Measurements from ENCODE around the gene SUPT20HL2.
"Not testable (repeated sequence)": the region's sequence is repeated elsewhere in the genome, so short reads cannot be mapped to it uniquely, and the experiment has no call there.

SUPT20HL2 gene

GRCh38 chrX:24314019-24314635 is at the start of gene SUPT20HL2:
TSS of gene SUPT20HL2 (minus strand) at chrX:24314069. CDS start at chrX:24313315, 754 bp downstream.
- DNase-seq = no peak

DNA sequence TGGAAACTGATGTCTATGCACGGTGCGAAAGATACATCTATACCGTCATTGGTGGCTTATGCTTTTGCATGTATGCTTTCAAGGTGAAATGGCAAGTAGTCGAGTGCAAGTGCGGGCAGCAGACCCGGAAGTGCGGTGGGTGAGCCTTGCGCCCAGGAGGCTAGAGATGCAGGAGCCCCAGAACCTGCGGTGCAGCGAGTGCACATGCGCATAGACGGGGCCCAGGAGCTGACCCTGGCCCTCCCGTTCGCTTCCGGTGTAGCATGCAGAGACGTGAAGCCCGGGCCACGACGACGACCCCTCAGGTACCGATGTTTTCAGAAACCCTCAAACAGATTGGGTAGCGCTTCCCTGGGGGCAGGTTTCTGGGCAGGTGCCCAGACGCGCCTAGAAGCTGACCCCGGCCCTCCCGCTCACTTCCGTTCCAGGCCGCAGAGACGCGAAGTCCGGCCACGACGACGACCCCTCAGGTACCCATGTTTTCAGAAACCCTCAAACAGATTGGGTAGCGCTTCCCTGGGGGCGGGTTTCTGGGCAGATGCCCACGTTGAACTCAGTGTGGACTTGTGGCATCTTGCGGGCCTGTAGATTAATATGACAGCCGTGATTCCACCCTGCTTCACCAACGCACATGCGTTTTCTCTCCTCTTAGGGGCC is 48.3 kb upstream of the SUPT20HL2 start:
- not testable (repeated sequence) for DNase-seq

GRCh38 chrX:24360272-24360671 is 46.4 kb upstream of the SUPT20HL2 start, which contains the start of gene SUPT20HL1:
TSS of gene SUPT20HL1 (plus strand) at chrX:24360639. CDS start at chrX:24362761, 2,122 bp downstream.
- DNase-seq = no peak

DNA sequence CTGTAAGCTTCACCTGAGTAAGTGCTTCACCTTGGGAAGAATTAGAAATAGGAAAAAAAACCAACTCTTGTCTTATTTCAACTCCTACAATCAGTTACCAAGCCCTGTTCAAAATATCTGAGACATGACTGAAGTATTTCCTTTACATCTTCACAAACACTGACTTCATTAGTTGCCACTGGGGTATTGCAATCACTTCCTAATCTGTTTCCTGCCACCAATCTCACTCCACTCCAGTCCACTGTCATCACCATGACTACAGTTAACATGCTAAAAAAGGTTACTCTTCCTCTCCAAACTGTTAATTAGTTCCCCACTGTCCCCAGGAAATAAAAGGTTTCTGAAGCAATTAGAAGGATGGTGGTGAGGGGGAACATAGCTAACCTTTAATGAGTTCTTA is 43.2 kb upstream of the SUPT20HL2 start:
- no peak for DNase-seq

GRCh38 chrX:24355095-24355494 is 41.2 kb upstream of the SUPT20HL2 start:
- DNase-seq = no peak

DNA sequence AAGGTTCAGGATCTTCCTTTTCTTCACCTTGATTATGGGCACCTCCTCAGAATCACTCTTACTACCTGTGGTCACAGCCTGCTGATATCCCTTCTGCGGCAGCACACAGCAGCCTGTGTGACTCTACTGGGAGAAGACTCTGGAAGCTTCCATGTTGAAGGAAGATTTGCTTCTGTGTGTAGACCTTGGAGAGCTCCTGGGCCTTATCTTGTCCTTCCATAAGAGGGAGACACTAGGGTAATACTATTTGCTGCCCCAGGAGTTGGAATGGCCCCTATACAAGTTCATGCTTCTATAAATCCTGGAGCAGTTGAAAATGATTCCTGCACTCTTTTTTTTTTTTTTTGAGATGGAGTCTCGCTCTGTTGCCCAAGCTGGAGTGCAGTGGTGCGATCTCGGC is 36.3 kb upstream of the SUPT20HL2 start:
- no peak for DNase-seq

GRCh38 chrX:24347881-24348280 is 34.0 kb upstream of the SUPT20HL2 start:
- DNase-seq = no peak

- no peak for DNase-seq
These were observed 29.9 kb upstream of the SUPT20HL2 start for GRCh38 chrX:24343719-24344118.

GRCh38 chrX:24341795-24342194 is 27.9 kb upstream of the SUPT20HL2 start:
- no peak for DNase-seq

GRCh38 chrX:24340501-24340900 is 26.6 kb upstream of the SUPT20HL2 start:
- DNase-seq = no peak

DNA sequence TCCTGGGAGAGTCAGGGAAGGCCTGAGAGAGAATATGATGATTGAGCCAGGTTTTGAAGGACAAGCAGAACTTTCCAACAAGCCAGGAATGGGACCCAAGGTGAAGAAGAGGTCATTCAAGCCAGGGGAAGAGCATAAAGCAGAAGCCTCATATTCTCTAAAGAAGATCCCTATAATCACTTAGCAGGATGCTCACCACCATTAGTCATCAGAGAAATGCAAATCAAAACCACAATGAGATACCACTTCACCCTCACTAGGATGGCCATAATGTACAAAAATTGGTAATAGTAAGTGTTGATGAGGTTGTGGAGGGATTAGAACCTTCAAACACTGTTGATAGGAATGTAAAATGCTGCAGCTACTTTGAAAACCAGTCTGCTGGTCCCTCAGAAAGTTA is 26.0 kb upstream of the SUPT20HL2 start:
- no peak for DNase-seq

DNA sequence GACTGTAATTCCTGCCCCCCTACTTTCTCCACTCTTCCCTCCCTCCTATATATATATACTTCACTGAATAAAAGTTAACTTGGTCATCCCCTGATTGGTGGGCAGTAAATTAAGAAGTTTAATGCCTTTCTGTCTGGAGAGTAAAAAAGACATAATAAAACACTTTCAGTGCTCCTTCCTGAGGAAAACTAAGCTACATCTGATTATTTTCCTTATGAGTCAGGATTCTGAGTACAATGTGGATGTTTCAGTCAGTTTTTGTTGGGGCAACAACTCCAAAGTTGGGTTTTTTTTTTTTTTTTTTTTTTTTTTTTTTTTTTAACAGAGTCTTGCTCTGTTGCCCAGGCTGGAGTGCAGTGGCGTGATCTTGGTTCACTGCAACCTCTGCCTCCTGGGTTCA is 22.0 kb upstream of the SUPT20HL2 start:
- DNase-seq = no peak

GRCh38 chrX:24334461-24334860 is 20.6 kb upstream of the SUPT20HL2 start:
- DNase-seq = no peak

DNA sequence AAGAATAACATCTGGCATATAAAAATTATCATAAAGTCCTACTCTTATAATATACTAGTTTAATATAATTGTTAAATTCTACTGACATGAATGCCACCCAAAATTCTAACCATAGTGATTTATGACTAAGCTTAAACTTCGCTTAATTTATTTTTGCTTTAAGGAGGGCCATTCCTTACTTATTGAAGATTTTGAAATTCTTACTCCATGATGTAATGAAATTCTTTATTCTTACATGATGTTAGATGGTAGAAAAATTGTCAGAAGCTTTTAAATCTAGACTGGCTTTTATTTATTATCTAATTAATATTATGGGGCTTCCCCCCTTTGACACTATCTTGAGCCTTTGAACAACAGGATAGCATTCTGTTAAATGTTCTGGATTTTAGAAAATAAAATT is 19.5 kb upstream of the SUPT20HL2 start:
- no peak for DNase-seq

GRCh38 chrX:24332878-24333277 is 19.0 kb upstream of the SUPT20HL2 start:
- no peak for DNase-seq

GRCh38 chrX:24325231-24325630 is 11.4 kb upstream of the SUPT20HL2 start:
- DNase-seq = no peak

- DNase-seq = no peak
These were observed 8.0 kb upstream of the SUPT20HL2 start for GRCh38 chrX:24321741-24322395.

- DNase-seq = no peak
These were observed 3.7 kb upstream of the SUPT20HL2 start for GRCh38 chrX:24317567-24317966.

GRCh38 chrX:24316111-24316510 is 2.2 kb upstream of the SUPT20HL2 start:
- no peak for DNase-seq

GRCh38 chrX:24312249-24312607 is 1.6 kb downstream of the SUPT20HL2 start:
- DNase-seq = not testable (repeated sequence)

DNA sequence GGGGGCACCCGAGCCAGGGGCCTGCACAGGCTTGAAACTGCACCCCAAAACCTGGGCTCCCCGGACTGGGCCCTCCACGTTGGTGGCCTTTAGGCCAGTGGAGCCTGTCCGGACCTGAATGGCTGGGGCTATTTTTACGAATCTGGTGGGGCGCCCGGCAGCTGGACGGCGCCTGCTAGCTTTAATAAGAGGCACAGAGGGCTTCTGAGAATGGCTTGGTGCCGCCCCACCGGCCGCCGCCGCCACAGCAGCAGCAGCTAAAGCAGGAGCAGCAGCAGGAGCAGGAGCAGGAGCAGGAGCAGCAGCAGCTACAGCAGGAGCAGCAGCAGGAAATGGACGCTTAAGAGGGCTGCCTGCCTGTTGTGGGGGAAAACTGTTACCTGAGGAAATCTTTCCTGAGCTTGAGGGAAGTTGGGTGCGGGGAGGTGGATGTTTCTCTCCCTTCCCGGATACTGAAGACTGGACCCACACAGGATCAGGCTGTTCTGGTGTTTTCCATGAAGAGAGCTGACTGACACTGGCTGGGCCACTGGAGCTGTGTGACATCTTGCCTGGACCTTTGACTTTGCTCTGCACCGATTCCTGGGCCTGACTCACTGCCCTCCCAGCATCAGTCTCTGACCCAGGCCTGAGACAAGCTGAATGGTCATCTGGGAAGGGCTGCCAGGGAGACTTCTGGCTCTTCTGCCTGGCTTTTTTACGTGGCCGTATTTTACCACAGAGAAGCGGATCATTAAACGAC is 2.2 kb downstream of the SUPT20HL2 start:
- not testable (repeated sequence) for DNase-seq

DNA sequence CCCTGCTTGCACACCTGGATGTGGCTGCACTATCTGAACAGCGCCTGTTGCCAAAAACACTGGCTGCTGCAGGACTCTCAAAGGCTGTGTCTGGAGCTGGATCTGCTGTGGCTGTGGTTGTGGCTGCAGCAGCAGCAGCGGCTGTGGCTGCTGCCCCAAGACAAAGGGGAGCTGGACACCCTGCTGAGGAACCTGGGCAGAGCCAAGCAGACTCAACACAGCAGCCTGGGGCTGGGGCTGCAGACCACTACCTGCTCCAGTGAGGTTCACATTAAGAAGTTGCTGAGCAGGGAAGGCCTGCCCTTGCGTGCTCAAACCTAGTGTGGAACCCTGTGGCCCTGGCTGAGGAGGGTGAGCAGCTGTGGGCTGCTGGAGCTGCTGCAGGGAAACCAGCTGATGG is 3.0 kb downstream of the SUPT20HL2 start:
- DNase-seq = not testable (repeated sequence)

DNA sequence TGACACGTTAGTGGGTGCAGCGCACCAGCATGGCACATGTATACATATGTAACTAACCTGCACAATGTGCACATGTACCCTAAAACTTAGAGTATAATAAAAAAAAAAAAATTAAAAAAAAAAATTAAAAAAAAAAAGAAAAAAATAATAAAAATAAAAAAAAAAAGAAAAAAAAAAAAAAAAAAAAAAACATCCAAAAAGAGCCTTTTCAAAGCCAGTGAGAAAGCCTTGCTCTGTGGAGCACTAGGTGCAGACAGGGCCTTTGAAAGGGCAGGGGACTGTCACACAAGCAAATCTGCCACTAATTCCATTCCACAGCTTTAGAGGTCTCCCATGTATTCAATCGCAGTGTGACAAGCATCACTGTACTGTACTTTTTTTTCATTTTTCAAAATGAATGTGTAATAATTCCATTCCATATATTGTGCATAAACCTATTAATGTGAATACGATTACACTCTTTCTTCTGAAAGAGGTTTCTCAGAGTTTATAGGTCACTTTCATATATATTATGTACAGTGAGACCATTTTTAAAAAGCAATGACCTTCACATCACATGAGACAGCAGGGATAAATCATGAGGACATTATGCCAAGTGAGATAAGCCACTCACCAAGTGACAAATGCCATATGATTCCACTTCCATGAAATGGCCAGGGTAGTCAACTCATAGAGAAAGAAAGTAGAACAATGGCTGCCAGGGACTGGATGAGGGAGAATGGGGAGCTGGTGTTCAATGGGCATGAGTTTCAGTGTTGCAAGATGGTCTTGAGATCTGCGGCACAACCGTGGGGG is 4.1 kb downstream of the SUPT20HL2 start:
- not testable (repeated sequence) for DNase-seq

Data from NCI-H2029 treated with DMSO at 0.1 percent for 48 hours (cell line).